GM21576 (cell line): ENCODE results near the gene PGAM5.

ENCODE experiments used
- ATAC-seq: cut with Tn5 transposase; IDR thresholded peaks from one replicate; pipeline ENCODE4 v1.9.1; 2021; ENCODE audit warnings: mild to moderate bottlenecking, moderate library complexity; ENCODE audit not compliant: unreplicated experiment

Gene PGAM5

GRCh38 chr12:132710405-132711079, at the start of gene PGAM5:
Gene PGAM5 (plus strand): TSS chr12:132710842. CDS start chr12:132710877, 35 bp downstream.
- ATAC-seq, result peak; percentile 85

GRCh38 chr12:132660996-132661395, 49.6 kb upstream of the PGAM5 start:
- ATAC-seq, result no peak

- no peak for ATAC-seq
Observed at GRCh38 chr12:132661972-132662371, 48.7 kb upstream of the PGAM5 start.

- no peak for ATAC-seq
Observed at GRCh38 chr12:132662901-132663755, 47.5 kb upstream of the PGAM5 start.

GRCh38 chr12:132664206-132665148, 46.2 kb upstream of the PGAM5 start:
- no peak for ATAC-seq

- ATAC-seq, result no peak
Observed at GRCh38 chr12:132665149-132665491, 45.5 kb upstream of the PGAM5 start.

GRCh38 chr12:132665794-132666193, 44.8 kb upstream of the PGAM5 start:
- no peak for ATAC-seq

GRCh38 chr12:132668191-132669088, 42.2 kb upstream of the PGAM5 start:
- no peak for ATAC-seq

GRCh38 chr12:132669166-132669879, 41.3 kb upstream of the PGAM5 start:
- ATAC-seq, result no peak

GRCh38 chr12:132672116-132672515, 38.5 kb upstream of the PGAM5 start:
- no peak for ATAC-seq

- ATAC-seq, result no peak
Observed at GRCh38 chr12:132672678-132673077, 38.0 kb upstream of the PGAM5 start.

GRCh38 chr12:132673288-132674179, 37.1 kb upstream of the PGAM5 start:
- ATAC-seq, result no peak

- ATAC-seq, result no peak
Observed at GRCh38 chr12:132674561-132674960, 36.1 kb upstream of the PGAM5 start.

- ATAC-seq, result no peak
Observed at GRCh38 chr12:132675757-132676432, 34.7 kb upstream of the PGAM5 start.

GRCh38 chr12:132677492-132677891, 33.1 kb upstream of the PGAM5 start:
- ATAC-seq, result no peak

GRCh38 chr12:132685400-132685799, 25.2 kb upstream of the PGAM5 start:
- no peak for ATAC-seq

GRCh38 chr12:132686825-132687210, 23.8 kb upstream of the PGAM5 start:
- ATAC-seq, result peak; percentile 42
